Renal cortical epithelial cell (primary cell): ENCODE results near the gene NFIA. TPM values are rescaled to one million over a fixed set of nuclear protein-coding genes. Genes with fewer than 3 reads are reported as not detected.

ENCODE experiments used
- DNase-seq: peaks from one replicate; pipeline ENCODE4 v3.0.0-alpha.2; 2011; ENCODE audit warnings: low read depth
- total RNA-seq: library from RNA; depleted of rRNA; stranded (reverse); fragments of >200 nt; gene quantifications from 2 replicates; pipeline ENCODE4 v1.2.3, GENCODE V29; 2014

NFIA gene
- total RNA-seq, 1 donor from 2014 or later, result 8.2 TPM

GRCh38 chr1:61486783-61487536, 404.6 kb downstream of the NFIA start:
- peak; percentile 65 for DNase-seq

GRCh38 chr1:61487801-61488200, 405.4 kb downstream of the NFIA start:
- DNase-seq, result no peak

DNA sequence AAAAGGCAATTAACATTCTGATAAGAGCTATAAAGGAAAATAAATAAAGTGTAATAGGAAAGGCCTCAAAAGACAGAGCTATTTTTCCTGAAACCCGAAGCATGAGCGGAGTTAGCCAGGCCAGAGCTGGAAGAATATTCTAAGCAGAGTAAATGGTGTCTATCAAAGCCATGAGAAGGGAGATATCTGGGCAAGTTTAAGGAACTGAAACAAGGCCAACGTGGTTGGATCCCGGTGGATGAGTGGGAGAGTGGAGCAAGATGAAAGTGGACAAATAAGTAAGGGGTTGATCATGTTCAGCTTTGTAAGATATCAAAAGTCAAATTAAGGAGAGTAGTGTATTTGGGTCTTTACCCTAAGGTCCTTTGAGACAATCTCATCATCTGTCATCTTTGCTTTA, 408.6 kb downstream of the NFIA start:
- DNase-seq, result no peak

GRCh38 chr1:61491497-61491896, 409.1 kb downstream of the NFIA start:
- peak; percentile 64 for DNase-seq

DNA sequence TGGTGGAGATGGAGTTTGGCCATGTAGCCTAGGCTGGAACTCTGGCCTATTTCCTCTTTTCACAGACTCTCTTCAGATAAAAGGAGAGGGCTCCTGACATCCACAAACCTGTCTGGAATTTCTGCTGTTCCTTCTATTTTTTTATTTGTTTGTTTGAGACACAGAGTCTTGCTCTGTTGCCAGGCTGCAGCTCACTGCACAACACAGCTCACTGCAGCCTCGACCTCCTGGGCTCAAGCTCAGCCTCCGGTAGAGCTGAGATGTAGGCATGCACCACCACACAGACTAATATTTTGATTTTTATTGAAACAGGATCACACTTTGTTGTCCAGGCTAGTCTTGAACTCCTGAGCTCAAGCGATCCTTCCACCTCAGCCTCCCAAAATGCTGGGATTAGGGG, 411.6 kb downstream of the NFIA start:
- DNase-seq, result no peak

- DNase-seq, result no peak
Observed at GRCh38 chr1:61496501-61496900, 414.1 kb downstream of the NFIA start.

DNA sequence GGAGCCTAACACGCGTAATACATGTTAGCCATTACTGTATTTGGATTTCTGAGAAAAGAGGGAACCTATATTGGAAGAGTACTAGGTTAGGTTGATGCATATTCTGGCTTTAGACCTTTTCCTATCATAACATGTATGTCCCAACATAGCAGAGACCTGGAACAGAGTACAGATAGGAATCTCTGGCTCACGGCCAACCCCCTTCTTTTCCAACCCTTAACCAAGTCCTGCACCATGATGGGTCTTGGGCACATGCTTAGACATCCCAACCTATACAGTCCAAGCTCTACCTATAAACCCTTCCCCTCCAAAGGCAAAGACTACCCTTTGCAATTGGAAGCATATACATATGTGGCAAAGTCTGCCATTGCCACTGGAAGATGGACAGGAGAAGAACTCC, 414.7 kb downstream of the NFIA start:
- no peak for DNase-seq

DNA sequence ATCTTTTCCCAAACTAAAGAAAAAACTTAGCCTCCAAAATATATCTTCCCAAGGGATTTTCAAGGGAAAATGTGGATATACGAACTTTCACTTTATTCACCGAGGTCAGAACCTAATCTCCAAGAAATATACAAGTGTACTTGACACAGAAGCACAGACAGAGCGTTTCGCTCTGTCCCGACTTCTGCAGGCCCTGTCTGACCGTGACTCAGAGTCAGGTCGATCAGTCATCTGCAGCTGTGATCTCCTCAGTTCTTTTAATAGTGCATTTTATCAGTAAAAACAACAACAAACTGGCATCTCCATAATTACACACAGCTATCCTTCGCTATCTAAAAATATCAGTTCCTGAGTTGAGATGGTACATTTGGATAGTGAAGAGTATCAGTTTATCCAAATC, 416.0 kb downstream of the NFIA start:
- no peak for DNase-seq

DNA sequence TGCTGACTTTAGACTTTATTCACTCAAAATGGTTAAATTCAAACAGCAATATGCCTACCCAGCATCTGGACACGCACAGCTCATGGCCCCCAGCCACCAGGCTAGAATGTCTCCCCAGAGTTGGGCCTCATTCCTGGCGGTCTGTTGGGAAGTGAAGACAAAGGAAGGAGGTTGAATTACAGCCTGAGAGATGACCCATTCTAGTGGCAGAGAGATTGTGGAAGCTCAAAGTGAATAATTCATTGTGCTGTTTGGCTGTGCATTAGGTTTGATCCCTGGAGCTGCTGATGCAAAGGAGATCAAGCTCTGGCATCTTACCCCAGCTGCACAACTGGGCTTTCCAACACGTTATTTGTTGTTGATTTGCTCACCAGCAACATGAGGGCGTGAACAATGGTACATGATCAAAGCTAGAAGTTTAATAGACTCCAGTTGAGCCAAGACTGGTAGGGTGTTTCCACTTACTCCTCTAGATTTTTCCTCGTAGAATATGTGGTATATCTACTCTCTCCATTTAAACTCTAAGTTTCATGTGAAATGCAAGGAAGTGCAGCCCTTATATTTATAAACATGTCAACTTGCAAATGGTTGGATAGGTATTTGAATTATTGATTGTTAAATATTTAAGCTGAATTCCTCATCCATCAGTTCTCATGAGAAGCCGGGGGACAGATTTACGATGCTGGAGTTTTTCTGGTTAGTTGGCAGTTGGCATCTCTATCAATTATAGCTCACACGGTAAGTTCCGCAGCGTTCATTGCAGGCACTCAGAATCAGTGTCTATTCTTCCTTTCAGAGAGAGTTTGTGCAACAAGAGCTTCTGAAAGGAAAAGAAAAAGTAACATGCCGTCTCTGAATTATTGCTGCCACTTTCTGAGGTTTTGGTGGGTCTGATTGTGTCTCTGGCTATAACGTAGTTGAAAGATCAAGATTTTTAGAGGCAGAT, 419.9 kb downstream of the NFIA start:
- DNase-seq, result no peak

DNA sequence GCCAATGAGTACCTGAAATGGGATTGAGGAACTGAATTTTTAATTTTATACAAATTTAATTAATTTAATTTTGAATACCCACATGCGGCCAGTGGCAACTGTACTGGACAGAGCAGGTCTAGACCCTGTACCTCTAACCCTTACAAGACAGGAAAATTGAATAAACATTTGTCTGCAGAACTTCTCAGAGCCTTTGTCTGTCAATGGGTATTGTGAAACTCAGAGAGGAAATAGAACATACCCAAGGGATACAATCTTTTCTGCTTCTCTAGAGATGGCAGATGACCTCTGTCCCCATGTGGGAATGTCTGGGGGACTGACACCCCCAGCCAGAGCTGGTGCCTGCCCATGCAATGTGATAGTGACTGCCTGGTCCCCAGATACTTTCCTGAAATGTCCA, 421.9 kb downstream of the NFIA start:
- no peak for DNase-seq

GRCh38 chr1:61504852-61505390, 422.6 kb downstream of the NFIA start:
- DNase-seq, result peak; percentile 29

DNA sequence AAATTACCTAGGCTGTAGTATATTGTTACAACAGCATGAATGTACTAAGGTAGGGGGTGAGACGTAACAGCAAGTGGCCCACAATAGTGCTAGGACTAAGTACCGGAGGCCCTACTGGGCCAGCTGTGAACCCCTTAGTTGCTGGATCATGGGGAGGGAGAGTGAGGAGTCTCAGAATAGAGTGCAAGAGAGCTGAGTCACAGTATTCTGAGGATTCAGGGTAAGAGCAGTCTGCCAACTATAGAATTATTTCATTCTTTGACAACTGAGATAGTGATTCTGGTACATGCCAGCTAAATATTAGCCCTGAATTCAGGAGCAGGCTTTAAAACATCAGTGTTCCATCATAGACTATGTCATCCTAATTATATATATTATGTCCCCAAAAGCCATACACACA, 423.9 kb downstream of the NFIA start:
- DNase-seq, result no peak

DNA sequence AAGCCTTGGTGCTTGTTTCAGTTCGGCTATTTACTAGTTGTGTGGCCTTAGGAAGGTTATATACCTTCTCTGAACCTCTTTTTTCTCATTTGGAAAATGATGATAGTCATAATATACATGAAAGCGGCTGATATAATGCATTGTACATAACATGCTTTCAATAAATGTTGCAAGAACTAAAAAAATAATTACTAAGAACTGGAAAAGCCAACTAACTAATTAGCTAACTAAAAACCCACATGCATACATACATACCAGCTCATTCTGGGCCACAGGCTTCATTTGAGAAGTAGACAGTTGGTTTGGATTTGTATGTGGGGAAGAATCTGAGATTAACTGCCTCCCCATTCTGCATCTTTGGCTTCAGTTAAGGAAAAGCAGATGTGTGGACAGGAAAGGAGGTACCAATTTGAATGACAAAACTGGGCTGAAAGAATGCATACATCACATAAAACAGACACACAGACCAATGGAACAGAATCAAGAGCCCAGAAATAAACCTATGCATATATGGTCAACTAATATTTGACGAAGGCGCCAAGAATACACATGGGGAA, 424.7 kb downstream of the NFIA start:
- no peak for DNase-seq
